Epithelial cell of proximal tubule (primary cell): ENCODE data around the gene TSPAN8. TPM values are rescaled to one million over a fixed set of nuclear protein-coding genes. Genes with fewer than 3 reads are reported as not detected.
"Not testable (repeated sequence)": the region's sequence is repeated elsewhere in the genome, so short reads cannot be mapped to it uniquely, and the experiment has no call there.

ENCODE experiments used
- DNase-seq: peaks from one replicate; pipeline ENCODE4 v3.0.0-alpha.2; 2011; ENCODE audit warnings: low read depth
- H3K4me3 ChIP-seq: 2 replicates; pipeline ENCODE4 v1.5.1; 2011; ENCODE audit warnings: low read depth, mild to moderate bottlenecking, low read length
- total RNA-seq: library from RNA; depleted of rRNA; stranded (reverse); fragments of >200 nt; gene quantifications from 2 replicates; pipeline ENCODE4 v1.2.3, GENCODE V29; 2015
- TF ChIP-seq, protein P1 (sequence below): conservative IDR thresholded peaks from 2 replicates; pipeline ENCODE4 v1.5.1; 2012; ENCODE audit warnings: low read depth, mild to moderate bottlenecking, low read length

The TSPAN8 gene
- total RNA-seq, 1 donor from 2014 or later = 3.8 TPM

GRCh38 chr12:71129364-71129763 is 28.4 kb downstream of the TSPAN8 start:
- TF ChIP-seq, protein P1, sequence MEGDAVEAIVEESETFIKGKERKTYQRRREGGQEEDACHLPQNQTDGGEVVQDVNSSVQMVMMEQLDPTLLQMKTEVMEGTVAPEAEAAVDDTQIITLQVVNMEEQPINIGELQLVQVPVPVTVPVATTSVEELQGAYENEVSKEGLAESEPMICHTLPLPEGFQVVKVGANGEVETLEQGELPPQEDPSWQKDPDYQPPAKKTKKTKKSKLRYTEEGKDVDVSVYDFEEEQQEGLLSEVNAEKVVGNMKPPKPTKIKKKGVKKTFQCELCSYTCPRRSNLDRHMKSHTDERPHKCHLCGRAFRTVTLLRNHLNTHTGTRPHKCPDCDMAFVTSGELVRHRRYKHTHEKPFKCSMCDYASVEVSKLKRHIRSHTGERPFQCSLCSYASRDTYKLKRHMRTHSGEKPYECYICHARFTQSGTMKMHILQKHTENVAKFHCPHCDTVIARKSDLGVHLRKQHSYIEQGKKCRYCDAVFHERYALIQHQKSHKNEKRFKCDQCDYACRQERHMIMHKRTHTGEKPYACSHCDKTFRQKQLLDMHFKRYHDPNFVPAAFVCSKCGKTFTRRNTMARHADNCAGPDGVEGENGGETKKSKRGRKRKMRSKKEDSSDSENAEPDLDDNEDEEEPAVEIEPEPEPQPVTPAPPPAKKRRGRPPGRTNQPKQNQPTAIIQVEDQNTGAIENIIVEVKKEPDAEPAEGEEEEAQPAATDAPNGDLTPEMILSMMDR = no peak
- no peak for DNase-seq
- no peak overlapping the region for H3K4me3 ChIP-seq

DNA sequence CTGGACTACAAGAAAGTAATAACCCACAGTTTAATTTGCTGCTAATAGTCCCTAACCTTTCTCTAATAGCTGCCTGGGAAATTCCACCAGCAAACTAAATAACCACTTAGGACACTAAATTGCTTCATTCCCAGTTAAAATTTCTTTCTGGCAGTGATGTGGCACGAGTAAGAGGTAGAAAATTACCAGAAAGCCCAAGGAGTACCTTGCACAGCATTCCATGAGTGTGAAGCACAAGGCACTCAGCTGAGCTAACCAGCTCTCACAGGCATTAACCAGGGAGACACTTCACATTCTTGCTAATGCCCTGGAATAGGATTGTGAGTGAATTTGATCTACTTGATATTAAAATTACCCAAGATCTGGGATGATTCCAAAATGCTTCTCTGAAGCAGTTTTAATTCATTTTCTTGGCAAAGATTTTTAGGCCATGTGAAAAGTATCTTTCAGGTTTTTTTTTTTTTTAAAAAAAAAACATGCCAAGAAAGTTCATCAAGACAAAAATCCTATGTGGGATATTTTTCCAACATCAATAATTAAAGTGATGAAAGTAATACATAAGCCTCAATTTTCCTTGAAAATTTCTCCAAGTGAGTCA is 29.5 kb downstream of the TSPAN8 start:
- TF ChIP-seq, protein P1 = no peak

DNA sequence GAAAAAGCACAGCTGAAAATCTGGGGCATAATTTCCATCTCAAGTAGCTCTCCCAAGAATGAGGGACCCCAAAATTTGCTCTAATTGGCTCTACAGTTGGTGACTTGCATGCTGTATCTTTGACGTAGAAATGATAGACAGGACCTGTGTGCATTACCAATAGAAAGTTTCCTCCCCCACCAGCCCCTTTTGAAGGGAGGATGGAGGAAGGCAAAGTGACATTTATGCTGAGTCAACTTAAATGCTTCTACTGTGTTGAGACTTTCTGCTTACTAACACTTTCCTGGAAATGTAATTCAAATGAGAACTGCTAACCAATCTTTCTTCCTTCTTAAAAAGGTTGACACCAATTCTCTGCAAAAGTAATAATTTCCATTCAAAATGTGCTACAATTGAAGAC is 31.9 kb downstream of the TSPAN8 start:
- TF ChIP-seq, protein P1 = no peak
- DNase-seq = no peak
- H3K4me3 ChIP-seq = no peak overlapping the region

More for the DNA sequence above, 29.5 kb downstream of the TSPAN8 start:
- DNase-seq = peak; percentile 94
- H3K4me3 ChIP-seq = no peak overlapping the region

DNA sequence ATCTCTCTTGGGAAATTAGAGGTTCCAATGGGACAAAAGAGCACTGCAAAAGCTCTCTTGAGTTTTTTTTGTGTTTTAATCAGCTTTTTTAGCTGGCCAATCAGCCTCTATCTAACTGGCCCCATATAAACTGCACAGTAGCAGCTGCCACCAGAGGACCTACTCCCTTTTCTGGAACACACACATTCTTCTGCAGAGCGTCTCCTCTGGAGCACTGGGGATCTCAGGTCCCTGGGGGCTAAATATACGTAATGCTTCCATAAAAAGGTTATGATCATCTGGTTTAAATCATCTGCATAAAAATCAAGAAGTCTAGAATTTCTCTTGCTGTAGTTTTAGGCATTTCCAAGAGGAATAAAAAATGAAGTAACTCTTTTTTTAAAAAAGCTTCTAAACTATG is 32.3 kb downstream of the TSPAN8 start:
- H3K4me3 ChIP-seq = no peak overlapping the region
- DNase-seq = no peak
- TF ChIP-seq, protein P1 = peak; percentile 48

GRCh38 chr12:71124835-71125460 is 32.9 kb downstream of the TSPAN8 start:
- H3K4me3 ChIP-seq = no peak overlapping the region
- DNase-seq = no peak
- TF ChIP-seq, protein P1 = peak; percentile 28

GRCh38 chr12:71113148-71113547 is 44.7 kb downstream of the TSPAN8 start:
- not testable (repeated sequence) for DNase-seq, H3K4me3 ChIP-seq

GRCh38 chr12:71109834-71110233 is 48.0 kb downstream of the TSPAN8 start:
- DNase-seq = no peak
- TF ChIP-seq, protein P1 = no peak
- H3K4me3 ChIP-seq = no peak overlapping the region
